Stomach (tissue), 4 donors: ENCODE results near the gene TSNAXIP1.

Experiments
- CTCF ChIP-seq, 7 experiments: fragments of 450-650 bp in 4 of 7; fragments of 200-600 bp in 3 of 7; sonication (generic) in 3 of 7; IDR thresholded peaks; one replicate each; pipeline ENCODE4 v1.5.1; 2016 to 2019; ENCODE audit warnings: antibody characterized with exemption in 7 of 7, control low read depth in 2 of 7, mild to moderate bottlenecking in 1 of 7
- POLR2AphosphoS5 ChIP-seq, 3 donors: sonication (generic); formaldehyde crosslinking; IDR thresholded peaks; one replicate each; pipeline ENCODE4 v1.6.1; 2016; ENCODE audit warnings: antibody characterized with exemption in 3 of 3

GRCh38 chr16:67773569-67774456 lies 32.9 kb upstream of the TSNAXIP1 start:
- no peak for TF ChIP-seq CTCF (IDR thresholded peaks at IDR 0.05)
- peak in 1 of 3 donors; percentile 16 for TF ChIP-seq POLR2AphosphoS5 (IDR thresholded peaks at IDR 0.05)
